BJ (cell line): ENCODE results near the gene LRRC45. TPM values are rescaled to one million over a fixed set of nuclear protein-coding genes. Genes with fewer than 3 reads are reported as not detected.

Experiments
- CTCF ChIA-PET: fragments of 350-600 bp; formaldehyde crosslinking; extraction: SDS; loops from one replicate; lab custom pipeline; 2021; ENCODE audit warnings: antibody characterized with exemption, inconsistent platforms; lab: Yijun Ruan, JAX
- POLR2A ChIA-PET: fragments of 300-600 bp; sonication (Branson Sonifier 250); formaldehyde crosslinking; extraction: SDS; loops from one replicate; lab custom pipeline; 2021; ENCODE audit warnings: antibody characterized with exemption; lab: Charles Lee
- DNase-seq: peaks from one replicate; pipeline ENCODE4 v3.0.0-alpha.2; 2011; ENCODE audit warnings: low read depth
- H3K27me3 ChIP-seq: 2 replicates; pipeline ENCODE4 v1.6.0; 2011; ENCODE audit warnings: low read length; ENCODE audit not compliant: control insufficient read depth, insufficient read depth
- H3K36me3 ChIP-seq: 2 replicates; pipeline ENCODE4 v1.5.1; 2011; ENCODE audit warnings: low read length; ENCODE audit not compliant: control insufficient read depth, insufficient read depth
- H3K4me3 ChIP-seq: 2 replicates; pipeline ENCODE4 v1.5.1; 2011; ENCODE audit warnings: low read depth, mild to moderate bottlenecking, control low read depth, low read length
- CTCF ChIP-seq: IDR thresholded peaks from 2 replicates; pipeline ENCODE4 v1.5.1; 2011; ENCODE audit warnings: low read depth, mild to moderate bottlenecking, control low read depth, inconsistent platforms, low read length, moderate library complexity; ENCODE audit not compliant: insufficient read depth
- polyA plus RNA-seq: library from polyadenylated mRNA; depleted of rRNA; stranded (reverse); fragments of >200 nt; gene quantifications from 2 replicates; pipeline ENCODE4 v1.2.3, GENCODE V29; 2011

The LRRC45 gene
- polyA plus RNA-seq, 1 experiment = 6.0 TPM

GRCh38 chr17:82055965-82056728 is 33.0 kb downstream of the LRRC45 start:
- CTCF ChIA-PET = interaction anchor here (1.0 kb wide), 1 partner anchor 26 kb away, joined by 3 read pairs; no protein-coding TSS in a partner anchor
- DNase-seq = no peak
- Histone ChIP-seq H3K36me3 (peaks cover 54% of the 10 kb centered on the region), H3K4me3 (no peak overlapping the region), H3K27me3 (no peaks in the 10 kb centered on the region)
- no peak for TF ChIP-seq CTCF
- POLR2A ChIA-PET = interaction anchor here (0.5 kb wide), 1 partner anchor 126 kb away, joined by 5 read pairs; no protein-coding TSS in a partner anchor

GRCh38 chr17:82056729-82057621 is 33.9 kb downstream of the LRRC45 start:
- POLR2A ChIA-PET = no interaction called here
- no peak for DNase-seq
- H3K36me3 ChIP-seq = peaks cover 60% of the 10 kb centered on the region

GRCh38 chr17:82058230-82058854 is 35.2 kb downstream of the LRRC45 start:
- DNase-seq = no peak
- CTCF ChIA-PET = interaction anchor here (1.4 to 2.5 kb wide), 2 partner anchors 28 to 98 kb away, joined by 5 to 7 read pairs; no protein-coding TSS in a partner anchor
- Histone ChIP-seq H3K27me3 (no peaks in the 10 kb centered on the region), H3K4me3 (no peak overlapping the region), H3K36me3 (peaks cover 69% of the 10 kb centered on the region)
- POLR2A ChIA-PET = no interaction called here
- TF ChIP-seq CTCF = no peak

More at GRCh38 chr17:82056729-82057621, 33.9 kb downstream of the LRRC45 start:
- CTCF ChIA-PET = interaction anchor here (1.0 to 1.4 kb wide), 2 partner anchors 26 to 97 kb away, joined by 3 to 5 read pairs; no protein-coding TSS in a partner anchor
- Histone ChIP-seq H3K4me3 (no peak overlapping the region), H3K27me3 (no peaks in the 10 kb centered on the region)
- no peak for TF ChIP-seq CTCF

- ChIA-PET POLR2A (no interaction called here), CTCF (interaction anchor here (2.5 kb wide), 1 partner anchor 29 kb away, joined by 7 read pairs; no protein-coding TSS in a partner anchor)
- Histone ChIP-seq H3K4me3 (no peak overlapping the region), H3K27me3 (no peaks in the 10 kb centered on the region), H3K36me3 (peaks cover 68% of the 10 kb centered on the region)
- no peak for TF ChIP-seq CTCF
- no peak for DNase-seq
Observed at GRCh38 chr17:82058855-82059249, 35.7 kb downstream of the LRRC45 start.
